ENCODE data around the gene FCN2. TPM values are rescaled to one million over a fixed set of nuclear protein-coding genes. Genes with fewer than 3 reads are reported as not detected.

Gene FCN2
- total and polyA plus RNA-seq, 9 of the 15 experiments (the other 6 are each of a cell fraction or from before 2014, with no cell fraction given) = not detected

GRCh38 chr9:134899818-134900217, 19.2 kb downstream of the FCN2 start:
- no peak overlapping the region for H3K4me2 ChIP-seq (ENCODE audit: insufficient read depth, low read length)
- 0% methylated on average over 1 of the region's 1 CpG for WGBS (ENCODE audit: insufficient coverage, low coverage, missing lambda C conversion rate)
- H4K20me1 ChIP-seq (replicated peaks; ENCODE audit: control insufficient read depth, insufficient read depth, low read length) = no peaks in the 10 kb centered on the region
- H3K9me3 ChIP-seq (replicated peaks; ENCODE audit: control insufficient read depth, insufficient read depth, low read depth, low read length) = no peaks in the 10 kb centered on the region
- no peak for TF ChIP-seq SAFB2 (IDR thresholded peaks at IDR 0.05; ENCODE audit: borderline replicate concordance, low read depth, low read length, severe bottlenecking)
- TF ChIP-seq ZBTB11 (CRISPR knock-in tag; IDR thresholded peaks at IDR 0.05) = no peak
- TF ChIP-seq HMG20B (CRISPR knock-in tag; IDR thresholded peaks at IDR 0.05) = no peak
- TF ChIP-seq SMAD3 (CRISPR knock-in tag; conservative IDR thresholded peaks at IDR 0.05) = no peak
- TF ChIP-seq ZNF274 (IDR thresholded peaks at IDR 0.05; ENCODE audit: borderline replicate concordance, low read depth, low read length) = no peak
- TF ChIP-seq PATZ1 (CRISPR knock-in tag; IDR thresholded peaks at IDR 0.05; ENCODE audit: borderline replicate concordance) = no peak
- no peak for DNase-seq (ENCODE audit: extremely low read depth in 1 of 4, low spot score in 3 of 4)
- POLR2A ChIA-PET = no interaction called here
- no peaks in the 10 kb centered on the region for H3K9me1 ChIP-seq (ENCODE audit: control insufficient read depth, insufficient read depth, low read length)
- H3K4me1 ChIP-seq (replicated peaks in 1 of 2; ENCODE audit: control insufficient read depth in 2 of 2, insufficient read depth in 2 of 2, low read length in 2 of 2) = no peaks in the 10 kb centered on the region
- H3K27ac ChIP-seq (ENCODE audit: extremely low read depth, low read depth, low read length) = no peak overlapping the region
- peaks cover 0 to 5% of the 10 kb centered on the region in 2 experiments; a peak in 1 of 5 replicates for H3K27me3 ChIP-seq (ENCODE audit: control insufficient read depth in 2 of 2, insufficient read depth in 2 of 2, low read length in 2 of 2)
- H3K9ac ChIP-seq (ENCODE audit: insufficient read depth in 1 of 2, low read depth in 2 of 2, low read length in 2 of 2) = no peak overlapping the region
- CTCF ChIA-PET (ENCODE audit: low intra/inter-chr PET ratio) = no interaction called here
- no TSS peak for BruUV-seq (replicated peaks)
- ATAC-seq = no peak
- no peak for FAIRE-seq
- no peaks in the 10 kb centered on the region for H3K36me3 ChIP-seq (ENCODE audit: control insufficient read depth, insufficient read depth, low read length)
- H3K4me3 ChIP-seq = no peak overlapping the region
- no peaks in the 10 kb centered on the region for H3K79me2 ChIP-seq (ENCODE audit: control insufficient read depth, insufficient read depth, low read length)
- no peak overlapping the region for H2AFZ ChIP-seq (ENCODE audit: low read depth, low read length)
- intact Hi-C loops (cut with micrococcal nuclease) = no loop called here
- in situ Hi-C loops (cut with MboI) = no loop called here

All from K562 (cell line).